ENCODE data around the gene CCND1.
"Not testable (repeated sequence)": the region's sequence is repeated elsewhere in the genome, so short reads cannot be mapped to it uniquely, and the experiment has no call there.

The CCND1 gene

DNA sequence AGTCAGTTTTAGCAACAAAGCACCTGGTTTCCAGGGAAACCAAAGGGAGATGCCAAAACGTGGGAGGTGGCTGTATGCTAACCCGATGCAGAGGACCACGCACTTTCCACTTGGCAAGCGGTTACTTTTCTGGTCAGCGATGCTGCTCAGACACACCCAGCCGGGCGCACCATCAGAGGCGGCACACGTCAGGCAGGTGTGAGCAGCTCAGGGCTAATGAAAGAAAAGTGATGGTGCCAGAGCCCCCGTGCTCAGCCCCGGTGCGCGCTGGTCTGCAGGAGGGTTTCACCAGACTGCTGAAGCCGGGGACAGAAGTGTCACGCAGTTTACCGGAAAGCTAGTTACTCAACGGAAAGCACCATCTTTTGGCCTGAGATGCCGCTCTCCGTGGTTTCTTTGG is 28.5 kb downstream of the CCND1 start:
- no peak for DNase-seq

DNA sequence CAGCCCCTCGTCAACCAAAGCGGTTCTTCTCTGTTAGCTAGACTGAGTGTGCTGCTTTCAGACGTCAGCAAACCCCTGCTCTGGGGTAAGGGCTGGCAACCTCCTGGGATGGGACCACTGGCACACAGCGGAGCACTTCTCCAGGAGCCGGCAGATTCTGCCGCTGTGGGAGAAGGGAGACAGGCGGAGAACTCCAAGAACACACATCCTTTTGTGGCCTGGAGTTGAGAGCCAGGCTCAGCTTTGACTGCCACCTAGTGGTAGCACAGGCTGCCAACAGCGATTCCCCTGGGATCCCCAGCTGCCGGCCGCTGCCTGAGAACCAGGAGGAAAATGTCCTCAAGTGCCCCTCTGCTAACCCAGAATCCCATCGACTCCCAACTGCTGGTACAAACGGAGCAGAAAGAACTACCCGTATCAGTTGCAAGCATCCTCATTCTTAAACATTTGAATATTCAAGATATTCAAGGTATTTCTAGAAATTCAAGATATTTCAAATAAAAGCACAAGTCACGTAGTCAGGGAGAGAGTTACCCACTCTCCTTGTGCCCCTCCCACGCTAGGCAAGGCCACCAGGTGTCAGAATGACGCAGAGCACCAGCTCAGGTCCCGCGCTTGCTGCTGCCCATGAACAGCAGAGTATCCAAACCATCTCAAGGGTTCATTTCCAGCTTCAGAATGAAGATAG is 29.3 kb downstream of the CCND1 start:
- DNase-seq, result peak; percentile 95

GRCh38 chr11:69671734-69672465 is 30.9 kb downstream of the CCND1 start:
- no peak for DNase-seq

DNA sequence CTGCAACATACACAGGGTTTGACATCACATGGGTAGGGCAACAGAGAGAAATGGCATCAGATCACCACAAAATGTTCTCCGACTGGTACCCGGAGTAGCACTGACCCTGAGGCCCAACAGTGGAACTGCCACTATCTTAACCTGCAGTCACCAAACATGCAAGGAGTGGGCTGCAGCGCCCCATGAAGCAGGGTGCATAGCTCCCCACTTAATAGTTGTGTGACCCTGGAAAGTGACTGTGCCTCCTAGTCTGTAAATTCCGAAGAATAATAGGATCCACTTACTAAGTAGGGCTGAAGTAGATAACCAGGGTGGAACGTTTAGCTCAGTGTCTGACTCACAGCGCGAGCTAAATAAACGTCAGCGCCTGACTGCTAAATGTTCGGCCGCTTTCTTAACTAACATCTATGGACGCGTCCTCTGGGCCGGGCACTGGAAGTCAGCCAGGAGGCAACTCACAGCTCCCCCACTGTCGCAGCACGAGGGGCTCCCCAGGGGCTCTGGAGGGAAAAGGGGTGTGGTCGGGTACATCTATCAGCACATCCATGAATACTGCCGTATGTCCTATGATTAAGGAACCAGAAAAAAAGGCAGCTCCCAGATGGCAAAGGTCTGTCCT is 33.4 kb downstream of the CCND1 start:
- DNase-seq, result no peak

DNA sequence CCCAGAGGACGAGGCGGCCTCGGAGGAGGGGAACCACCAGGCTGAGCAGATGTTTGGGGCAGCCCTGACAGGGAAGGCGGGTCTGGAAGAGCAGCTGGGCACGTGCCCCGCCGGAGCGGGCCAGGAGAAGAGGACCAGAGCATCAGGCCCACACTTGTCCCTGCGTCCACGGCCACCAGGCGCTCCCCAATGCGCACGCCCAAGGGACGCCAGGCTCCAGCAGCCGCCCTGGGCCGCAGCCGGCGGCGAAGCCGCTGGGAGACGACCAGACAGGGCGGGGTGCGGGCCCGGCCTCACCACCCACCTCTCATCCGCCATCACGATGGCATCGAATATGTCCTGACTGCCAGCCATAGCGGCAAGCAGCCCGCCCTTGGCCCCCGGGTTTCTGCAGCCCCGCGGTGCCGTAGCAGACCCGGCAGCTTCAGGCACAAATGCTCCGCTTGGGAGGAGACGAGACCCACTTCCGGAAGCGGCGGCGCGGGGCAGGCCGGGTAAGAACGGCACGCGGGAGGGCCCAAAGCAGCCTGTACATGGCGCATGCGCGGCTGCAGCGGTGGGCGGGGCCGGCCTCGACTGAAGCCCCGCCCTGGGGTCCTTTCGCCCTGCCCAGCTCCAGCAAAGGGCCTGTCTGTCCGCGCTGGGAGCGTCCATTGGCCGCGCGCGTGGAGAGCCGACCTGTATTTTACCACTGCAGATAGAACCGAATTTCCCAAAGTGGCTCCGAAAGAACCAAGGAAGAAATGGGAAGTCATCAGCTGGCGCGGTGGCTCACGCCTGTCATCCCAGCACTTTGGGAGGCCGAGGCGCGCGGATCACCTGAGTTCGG is 34.1 kb downstream of the CCND1 start, which contains the start of gene LTO1:
LTO1 (minus strand) TSS at position 468 of the 829 bp plus-strand sequence; CDS start at position 354, 114 bp downstream.
- DNase-seq, result peak; percentile 98

DNA sequence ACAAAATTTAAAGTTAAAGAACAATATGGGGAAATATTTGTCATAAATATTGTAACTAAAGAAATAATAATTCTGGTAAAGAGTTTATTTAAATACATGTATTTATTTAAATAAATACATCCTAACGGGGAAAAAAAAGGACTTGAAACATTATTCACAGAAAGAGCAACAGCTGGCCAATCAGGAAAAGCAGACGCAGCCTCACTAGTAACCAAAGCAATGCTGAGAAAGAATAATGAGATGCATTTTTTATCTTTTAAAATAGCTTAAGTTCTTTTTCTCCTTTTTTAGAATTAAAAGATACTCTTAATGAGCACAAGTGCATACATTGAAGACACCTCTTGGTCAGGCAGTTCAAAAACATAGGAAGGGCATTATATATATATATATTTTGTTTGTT is 36.8 kb downstream of the CCND1 start:
- no peak for DNase-seq

- DNase-seq, result no peak
These were observed 39.7 kb downstream of the CCND1 start for GRCh38 chr11:69680688-69681087.

DNA sequence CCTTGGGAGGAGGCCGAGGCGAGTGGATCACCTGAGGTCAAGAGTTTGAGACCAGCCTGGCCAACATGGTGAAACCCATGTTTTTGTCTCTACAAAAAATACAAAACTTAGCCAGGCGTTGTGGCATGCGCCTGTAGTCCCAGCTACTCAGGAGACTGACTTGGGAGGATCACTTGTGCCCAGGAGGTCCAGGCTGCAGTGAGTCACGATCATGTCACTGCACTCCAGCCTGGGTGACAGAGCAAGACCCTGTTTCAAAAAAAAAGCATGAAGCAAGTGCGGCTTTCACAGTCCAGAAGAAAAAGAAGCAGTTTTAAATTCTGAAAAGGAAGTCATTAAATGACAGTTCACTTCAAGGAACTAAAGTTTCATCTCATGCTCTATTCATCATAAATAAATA is 41.3 kb downstream of the CCND1 start:
- DNase-seq, result no peak

DNA sequence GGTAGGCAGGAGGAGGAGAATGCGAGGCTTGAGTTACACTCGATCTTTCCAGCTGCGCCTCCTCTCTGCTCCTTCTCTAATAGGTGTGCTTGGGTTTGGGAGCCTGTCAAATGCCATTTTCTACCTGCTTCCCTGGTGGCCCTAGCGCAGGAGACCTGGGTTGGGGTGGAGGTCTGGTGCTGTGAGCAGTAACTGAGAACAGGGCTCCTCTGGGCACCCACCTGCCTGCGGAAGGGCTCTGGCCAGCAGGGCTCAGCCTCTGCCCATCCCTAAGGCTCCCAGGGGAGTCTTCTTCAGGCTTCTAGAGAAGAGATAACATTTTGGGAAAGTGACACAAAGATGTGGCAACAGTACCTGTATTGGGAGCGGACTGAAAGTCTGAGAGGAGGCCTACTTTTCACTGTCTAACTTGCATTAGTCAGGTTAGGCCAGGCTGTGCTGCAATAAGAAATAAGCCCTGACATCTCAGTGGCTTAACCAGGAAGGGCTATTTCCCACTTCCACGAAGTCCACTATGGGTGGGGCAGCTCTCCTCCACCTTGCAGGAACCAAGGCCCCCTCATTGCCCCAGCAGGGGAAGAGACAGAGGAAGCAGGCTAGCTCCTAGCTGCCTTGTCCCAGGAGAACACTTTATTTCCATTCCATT is 41.8 kb downstream of the CCND1 start:
- DNase-seq, result no peak

GRCh38 chr11:69683764-69684333 is 42.9 kb downstream of the CCND1 start:
- no peak for DNase-seq

DNA sequence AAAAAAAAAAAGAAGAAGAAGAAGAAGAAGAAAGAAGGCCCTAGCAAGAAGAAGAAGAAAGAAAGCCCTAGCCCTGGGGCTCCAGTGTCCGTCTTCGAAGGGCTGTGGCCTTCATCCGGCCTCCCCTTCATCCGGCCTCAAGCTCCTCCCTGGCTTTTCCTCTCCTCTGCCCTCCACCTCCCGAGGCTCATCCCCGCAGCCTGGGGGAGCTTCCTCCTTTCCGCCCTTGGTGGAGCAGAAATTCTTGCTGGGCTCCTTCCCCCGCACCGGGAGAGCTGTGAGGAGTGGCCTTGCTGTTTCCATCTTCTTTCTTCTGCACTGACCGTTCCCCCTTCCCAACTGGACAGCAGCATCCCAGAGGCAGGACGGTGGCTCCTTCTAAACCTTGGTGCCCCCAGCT is 43.7 kb downstream of the CCND1 start:
- DNase-seq, result no peak

DNA sequence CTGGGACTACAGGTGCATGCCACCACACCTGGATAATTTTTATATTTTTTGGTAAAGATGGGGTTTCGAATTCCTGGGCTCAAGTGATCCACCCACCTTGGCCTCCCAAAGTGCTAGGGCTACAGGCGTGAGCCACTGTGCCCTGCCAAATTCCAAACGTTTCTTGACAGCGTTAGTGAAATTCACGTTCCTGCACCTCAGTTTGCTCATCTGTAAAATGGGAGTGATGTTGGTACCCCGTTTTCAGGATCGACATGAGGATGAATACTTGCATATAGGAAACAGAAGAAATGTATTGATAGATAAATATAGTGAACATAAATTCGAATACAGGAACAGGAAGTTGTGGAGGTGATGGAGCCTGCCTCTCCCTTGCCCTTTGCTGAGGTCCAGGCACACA is 44.4 kb downstream of the CCND1 start:
- DNase-seq, result no peak

DNA sequence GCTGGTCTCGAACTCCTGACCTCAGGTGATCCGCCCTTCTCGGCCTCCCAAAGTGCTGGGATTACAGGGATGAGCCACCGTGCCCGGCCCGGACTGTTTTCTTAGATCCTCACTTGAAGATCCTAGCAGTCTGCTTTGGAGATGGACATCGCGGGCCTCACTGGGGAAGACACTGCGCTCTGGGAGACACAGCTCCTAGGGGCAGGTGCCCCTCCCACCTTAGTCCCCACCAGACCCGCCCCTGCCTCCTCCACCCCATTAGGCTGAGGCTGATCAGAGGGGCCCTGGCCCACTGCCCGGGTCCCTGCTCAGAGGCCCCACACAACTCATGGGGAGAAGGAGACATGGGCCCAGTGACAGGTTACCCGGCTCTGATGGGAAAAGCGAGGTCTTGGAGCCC is 45.5 kb downstream of the CCND1 start:
- no peak for DNase-seq

GRCh38 chr11:69686856-69687255 is 45.9 kb downstream of the CCND1 start:
- no peak for DNase-seq

- not testable (repeated sequence) for DNase-seq
These were observed 47.2 kb downstream of the CCND1 start for GRCh38 chr11:69687969-69688771.

DNA sequence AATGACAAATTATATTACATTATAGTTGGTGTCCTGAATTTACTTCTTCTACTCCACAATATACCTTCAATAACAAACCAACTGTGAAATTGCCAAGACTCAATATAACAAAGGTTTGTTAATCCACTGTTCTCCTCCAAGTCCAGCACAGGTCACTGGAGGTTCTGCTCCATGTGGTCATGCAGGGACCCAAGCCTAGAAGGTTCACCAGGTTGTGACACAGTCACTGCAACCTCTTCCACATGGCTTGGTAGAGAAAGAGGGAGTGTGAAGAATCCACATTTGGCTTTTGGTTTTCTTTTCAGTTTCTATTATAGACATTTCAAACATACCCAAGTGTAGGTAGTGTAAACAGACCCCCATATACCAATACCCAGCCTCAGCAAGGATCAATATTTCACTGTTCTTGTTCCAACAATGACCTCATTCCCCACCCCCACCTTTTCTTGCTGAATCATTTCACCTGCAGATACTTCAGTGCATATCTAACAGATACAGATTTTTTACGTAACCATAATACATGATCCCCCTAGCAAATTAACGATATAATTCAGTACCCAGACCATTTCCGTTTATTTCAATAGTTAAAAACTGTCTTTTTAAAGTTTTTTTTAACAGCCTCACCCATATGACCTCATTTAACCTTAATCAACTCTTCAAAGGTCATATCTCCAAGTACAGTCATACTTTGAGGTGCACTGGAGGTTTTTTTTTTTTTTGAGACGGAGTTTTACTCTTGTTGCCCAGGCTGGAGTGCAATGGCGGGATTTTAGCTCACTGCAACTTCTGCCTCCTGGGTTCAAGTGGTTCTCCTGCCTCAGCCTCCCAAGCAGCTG is 48.7 kb downstream of the CCND1 start:
- DNase-seq, result no peak

DNA sequence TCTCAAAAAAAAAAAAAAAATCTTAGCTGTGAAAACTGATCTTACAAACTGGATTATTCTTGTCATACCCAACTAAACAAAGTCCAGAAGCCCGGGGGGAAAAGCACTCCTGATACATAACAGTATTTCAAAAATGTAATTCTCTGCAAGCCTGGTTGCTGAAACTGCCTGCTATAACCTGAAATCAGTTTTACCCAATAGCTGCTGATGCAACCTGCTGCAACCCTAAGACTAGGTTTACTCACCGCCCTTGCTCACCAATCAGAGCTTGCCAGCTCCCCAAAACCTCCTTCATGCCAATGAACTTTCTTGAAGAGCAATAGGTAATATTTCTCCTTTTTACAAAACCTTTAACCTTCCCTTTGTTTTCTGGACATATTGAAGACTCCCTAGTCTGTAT is 50.5 kb downstream of the CCND1 start:
- no peak for DNase-seq

GRCh38 chr11:69692422-69692821 is 51.5 kb downstream of the CCND1 start:
- no peak for DNase-seq

DNA sequence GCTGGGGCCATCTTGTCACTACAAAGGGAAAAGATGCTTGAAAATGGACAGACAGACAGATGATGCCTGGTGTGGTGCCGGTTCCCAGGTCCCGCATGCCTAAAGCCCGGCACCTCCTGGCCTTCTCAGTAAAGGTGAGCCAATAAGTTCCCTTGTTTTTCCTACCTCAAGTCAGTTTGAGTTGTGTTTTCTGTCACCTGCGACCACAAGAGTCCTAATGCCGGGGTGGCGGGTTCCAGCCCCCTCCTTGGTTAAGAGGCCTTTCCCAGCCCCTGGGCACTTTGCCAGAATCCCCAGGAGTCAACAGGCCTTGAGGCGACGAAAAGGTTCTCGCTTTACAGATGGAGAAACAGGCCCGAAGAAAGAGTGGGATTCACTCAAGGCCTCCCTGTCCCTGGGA is 53.8 kb downstream of the CCND1 start:
- DNase-seq, result no peak

GRCh38 chr11:69695581-69695980 is 54.6 kb downstream of the CCND1 start:
- DNase-seq, result no peak
